ENCODE measurements around the gene AP2A1. TPM values are rescaled to one million over a fixed set of nuclear protein-coding genes. Genes with fewer than 3 reads are reported as not detected.

AP2A1 gene
- polyA plus RNA-seq, 1 donor = 52.9 TPM

DNA sequence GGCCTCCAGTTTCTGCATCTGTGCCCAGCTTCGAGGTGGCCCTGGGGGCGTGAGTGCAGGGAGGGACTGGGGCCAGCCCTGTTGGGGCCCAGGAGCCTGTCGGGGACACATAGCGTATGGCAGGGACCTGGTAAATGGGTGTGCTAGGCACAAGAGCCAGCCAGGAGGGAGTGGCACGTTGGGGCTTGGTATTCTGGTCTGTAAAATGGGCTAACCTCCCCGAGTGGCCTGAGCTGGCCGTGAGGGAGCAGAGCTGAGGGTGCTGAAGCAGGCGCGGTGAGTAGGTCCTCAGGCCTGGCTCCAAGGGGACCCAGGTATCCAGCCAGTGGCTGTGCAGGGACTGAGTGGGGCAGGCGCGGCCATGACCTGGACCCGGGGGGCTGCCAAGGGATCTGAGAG lies 88.5 kb downstream of the AP2A1 start:
- DNase-seq = no peak

DNA sequence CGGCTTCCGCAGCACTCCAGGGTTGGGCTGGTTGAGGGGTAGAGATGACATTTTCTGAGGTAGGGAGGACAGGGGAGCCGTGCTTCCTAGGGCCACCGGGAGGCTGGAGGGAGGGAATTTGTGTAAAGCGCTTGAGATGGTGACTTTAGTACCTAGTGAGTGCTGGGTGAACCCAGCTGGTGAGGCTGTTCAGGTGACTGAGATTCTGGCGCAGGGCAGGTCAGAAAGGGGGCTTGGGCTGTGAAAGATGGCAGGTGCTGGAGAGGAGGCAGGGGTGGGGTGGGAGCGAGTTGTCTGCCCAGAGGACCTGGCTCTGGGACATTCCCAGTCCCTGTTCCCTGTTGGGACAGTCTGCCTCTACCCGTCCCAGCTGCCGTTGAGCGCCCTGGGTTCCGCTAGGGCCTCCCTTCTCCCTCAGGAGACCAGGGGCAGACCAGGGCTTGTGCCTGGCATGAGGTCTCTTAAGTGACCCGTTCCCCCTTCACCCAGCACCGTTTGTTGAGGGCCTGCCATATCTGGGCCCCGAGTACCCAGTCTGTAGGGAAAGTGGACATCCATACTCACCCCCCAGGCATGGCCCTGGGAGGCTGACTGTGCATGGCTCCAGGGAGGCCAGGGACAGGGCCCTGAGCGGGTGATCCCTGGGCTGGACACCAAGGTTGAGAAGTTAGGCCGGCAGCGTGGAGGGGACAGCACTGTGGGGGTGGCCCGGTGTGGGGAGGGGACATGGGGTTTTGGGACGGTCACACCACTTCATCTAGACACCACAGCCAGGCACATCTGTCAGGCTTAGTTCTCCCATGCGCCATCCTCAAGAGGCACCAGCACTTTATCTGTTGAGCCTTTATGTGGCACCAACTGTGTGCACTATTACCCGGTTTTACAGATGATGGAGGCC lies 89.1 kb downstream of the AP2A1 start:
- DNase-seq = no peak

DNA sequence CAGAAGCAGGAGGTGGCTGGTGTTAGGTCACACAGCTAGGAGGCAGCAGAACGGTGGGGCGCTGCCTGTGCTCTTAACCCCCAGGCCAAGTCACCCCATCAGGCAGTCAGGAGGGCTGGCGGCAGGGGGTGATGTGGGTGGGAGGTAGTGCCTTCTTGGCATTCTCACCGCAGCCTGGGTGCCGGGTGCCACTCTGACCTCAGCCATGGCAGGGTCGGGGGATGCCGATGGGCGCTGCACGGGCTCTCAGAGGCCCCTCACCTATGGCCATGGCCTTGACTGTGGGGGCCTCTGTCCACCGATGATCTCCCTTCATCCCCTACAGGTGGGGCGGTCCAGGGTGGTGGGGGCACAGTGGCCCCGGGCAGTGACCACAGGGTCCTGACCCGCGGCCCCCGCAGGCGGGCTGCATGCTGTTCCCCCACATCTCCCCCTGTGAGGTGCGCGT lies 89.8 kb downstream of the AP2A1 start:
- DNase-seq = no peak

Other genes starting within 250 kb of the AP2A1 start
- 14.6 TPM for gene RCN3, start 239.0 kb upstream of the AP2A1 start, polyA plus RNA-seq (ENCODE audit: insufficient read length)
- gene NOSIP, start 186.4 kb upstream of the AP2A1 start, polyA plus RNA-seq (ENCODE audit: insufficient read length) = 61.9 TPM
- 7.3 TPM for gene PRRG2, start 185.7 kb upstream of the AP2A1 start, polyA plus RNA-seq (ENCODE audit: insufficient read length)
- 20.7 TPM for gene PRR12, start 175.8 kb upstream of the AP2A1 start, polyA plus RNA-seq (ENCODE audit: insufficient read length)
- gene RRAS, start 126.9 kb upstream of the AP2A1 start, polyA plus RNA-seq (ENCODE audit: insufficient read length) = 16.2 TPM
- gene SCAF1, start 124.8 kb upstream of the AP2A1 start, polyA plus RNA-seq (ENCODE audit: insufficient read length) = 28.7 TPM
- gene IRF3, start 101.1 kb upstream of the AP2A1 start, polyA plus RNA-seq (ENCODE audit: insufficient read length) = 53.2 TPM
- 20.7 TPM for gene BCL2L12, start 101.1 kb upstream of the AP2A1 start, polyA plus RNA-seq (ENCODE audit: insufficient read length)
- gene PRMT1, start 89.7 kb upstream of the AP2A1 start, polyA plus RNA-seq (ENCODE audit: insufficient read length) = 202 TPM
- 1.3 TPM for gene ADM5, start 77.4 kb upstream of the AP2A1 start, polyA plus RNA-seq (ENCODE audit: insufficient read length)
- 11.5 TPM for gene CPT1C, start 75.9 kb upstream of the AP2A1 start, polyA plus RNA-seq (ENCODE audit: insufficient read length)
- 0.08 TPM for gene TSKS, start 3.7 kb upstream of the AP2A1 start, polyA plus RNA-seq (ENCODE audit: insufficient read length)
- 33.9 TPM for gene FUZ, start 46.3 kb downstream of the AP2A1 start, polyA plus RNA-seq (ENCODE audit: insufficient read length)
- 71.9 TPM for gene MED25, start 51.3 kb downstream of the AP2A1 start, polyA plus RNA-seq (ENCODE audit: insufficient read length)
- 296 TPM for gene PTOV1, start 84.2 kb downstream of the AP2A1 start, polyA plus RNA-seq (ENCODE audit: insufficient read length)
- gene PNKP, start 100.6 kb downstream of the AP2A1 start, polyA plus RNA-seq (ENCODE audit: insufficient read length) = 71.5 TPM
- gene AKT1S1, start 110.4 kb downstream of the AP2A1 start, polyA plus RNA-seq (ENCODE audit: insufficient read length) = 26.1 TPM
- 39.7 TPM for gene TBC1D17, start 110.7 kb downstream of the AP2A1 start, polyA plus RNA-seq (ENCODE audit: insufficient read length)
- gene IL4I1, start 129.9 kb downstream of the AP2A1 start, polyA plus RNA-seq (ENCODE audit: insufficient read length) = 2.7 TPM
- gene ATF5, start 162.2 kb downstream of the AP2A1 start, polyA plus RNA-seq (ENCODE audit: insufficient read length) = 20.0 TPM
- gene NUP62, start 162.5 kb downstream of the AP2A1 start, polyA plus RNA-seq (ENCODE audit: insufficient read length) = 61.9 TPM
- 4.1 TPM for gene SIGLEC11, start 194.2 kb downstream of the AP2A1 start, polyA plus RNA-seq (ENCODE audit: insufficient read length)

All from left kidney (tissue), 2 donors.